Retinal pigment epithelial cell (primary cell): ENCODE results near the gene UTF1.

Experiments used
- DNase-seq: peaks from one replicate; pipeline ENCODE4 v3.0.0-alpha.2; 2010; ENCODE audit warnings: low read depth
- H3K4me3 ChIP-seq: 2 replicates; pipeline ENCODE4 v1.5.1; 2011; ENCODE audit warnings: mild to moderate bottlenecking, low read length, control low read depth, moderate library complexity
- CTCF ChIP-seq: conservative IDR thresholded peaks from 2 replicates; pipeline ENCODE4 v1.5.1; 2011; ENCODE audit warnings: low read depth, low read length, control low read depth, inconsistent platforms

The UTF1 gene

GRCh38 chr10:133267829-133268228 is 37.8 kb downstream of the UTF1 start:
- no peak for TF ChIP-seq CTCF
- no peak for DNase-seq
- no peak overlapping the region for H3K4me3 ChIP-seq

GRCh38 chr10:133268532-133268931 is 38.5 kb downstream of the UTF1 start:
- no peak overlapping the region for H3K4me3 ChIP-seq
- no peak for TF ChIP-seq CTCF
- DNase-seq, result no peak

- DNase-seq, result no peak
- H3K4me3 ChIP-seq, result no peak overlapping the region
- TF ChIP-seq CTCF, result no peak
Measured at GRCh38 chr10:133269367-133269766, 39.4 kb downstream of the UTF1 start.

GRCh38 chr10:133270204-133270603 is 40.2 kb downstream of the UTF1 start:
- no peak for DNase-seq
- no peak overlapping the region for H3K4me3 ChIP-seq
- TF ChIP-seq CTCF, result no peak

GRCh38 chr10:133270773-133271297 is 40.8 kb downstream of the UTF1 start:
- H3K4me3 ChIP-seq, result no peak overlapping the region
- no peak for DNase-seq
- TF ChIP-seq CTCF, result no peak

GRCh38 chr10:133271521-133272300 is 41.7 kb downstream of the UTF1 start:
- no peak overlapping the region for H3K4me3 ChIP-seq
- no peak for TF ChIP-seq CTCF
- no peak for DNase-seq

- no peak overlapping the region for H3K4me3 ChIP-seq
- no peak for TF ChIP-seq CTCF
Measured at GRCh38 chr10:133272301-133272963, 42.4 kb downstream of the UTF1 start.

More at GRCh38 chr10:133272301-133272963, 42.4 kb downstream of the UTF1 start:
- no peak for DNase-seq
